GM19452 (cell line): Measurements from ENCODE around the gene NDEL1.

ENCODE experiments used
- ATAC-seq: cut with Tn5 transposase; IDR thresholded peaks from one replicate; pipeline ENCODE4 v1.9.1; 2021; ENCODE audit not compliant: unreplicated experiment

The NDEL1 gene

GRCh38 chr17:8451933-8452614 is 16.4 kb downstream of the NDEL1 start:
- ATAC-seq = no peak

GRCh38 chr17:8453326-8453725 is 17.6 kb downstream of the NDEL1 start:
- no peak for ATAC-seq

GRCh38 chr17:8455665-8456209 is 20.1 kb downstream of the NDEL1 start:
- ATAC-seq = no peak

GRCh38 chr17:8458128-8458527 is 22.4 kb downstream of the NDEL1 start:
- ATAC-seq = no peak

GRCh38 chr17:8459107-8459506 is 23.4 kb downstream of the NDEL1 start:
- no peak for ATAC-seq

GRCh38 chr17:8459831-8460230 is 24.1 kb downstream of the NDEL1 start:
- no peak for ATAC-seq

GRCh38 chr17:8462564-8462963 is 26.9 kb downstream of the NDEL1 start:
- ATAC-seq = no peak

- no peak for ATAC-seq
Observed at GRCh38 chr17:8463099-8463498, 27.4 kb downstream of the NDEL1 start.

GRCh38 chr17:8464941-8465340 is 29.3 kb downstream of the NDEL1 start:
- no peak for ATAC-seq

GRCh38 chr17:8465356-8465755 is 29.7 kb downstream of the NDEL1 start:
- ATAC-seq = no peak

- ATAC-seq = no peak
Observed at GRCh38 chr17:8465759-8466158, 30.1 kb downstream of the NDEL1 start.

- no peak for ATAC-seq
Observed at GRCh38 chr17:8466456-8466855, 30.8 kb downstream of the NDEL1 start.

GRCh38 chr17:8466873-8467272 is 31.2 kb downstream of the NDEL1 start:
- no peak for ATAC-seq

- no peak for ATAC-seq
Observed at GRCh38 chr17:8467527-8467926, 31.8 kb downstream of the NDEL1 start.

- no peak for ATAC-seq
Observed at GRCh38 chr17:8468127-8468526, 32.4 kb downstream of the NDEL1 start.

- ATAC-seq = no peak
Observed at GRCh38 chr17:8468980-8469379, 33.3 kb downstream of the NDEL1 start.

- ATAC-seq = no peak
Observed at GRCh38 chr17:8469964-8470363, 34.3 kb downstream of the NDEL1 start.

- no peak for ATAC-seq
Observed at GRCh38 chr17:8470447-8471047, 34.9 kb downstream of the NDEL1 start.

GRCh38 chr17:8472663-8473062 is 37.0 kb downstream of the NDEL1 start:
- ATAC-seq = no peak

- no peak for ATAC-seq
Observed at GRCh38 chr17:8473451-8474192, 37.9 kb downstream of the NDEL1 start.

GRCh38 chr17:8474826-8475225 is 39.1 kb downstream of the NDEL1 start:
- ATAC-seq = no peak

- ATAC-seq = no peak
Observed at GRCh38 chr17:8475227-8475626, 39.5 kb downstream of the NDEL1 start.
